ENCODE measurements around the gene CADPS2.

DNA sequence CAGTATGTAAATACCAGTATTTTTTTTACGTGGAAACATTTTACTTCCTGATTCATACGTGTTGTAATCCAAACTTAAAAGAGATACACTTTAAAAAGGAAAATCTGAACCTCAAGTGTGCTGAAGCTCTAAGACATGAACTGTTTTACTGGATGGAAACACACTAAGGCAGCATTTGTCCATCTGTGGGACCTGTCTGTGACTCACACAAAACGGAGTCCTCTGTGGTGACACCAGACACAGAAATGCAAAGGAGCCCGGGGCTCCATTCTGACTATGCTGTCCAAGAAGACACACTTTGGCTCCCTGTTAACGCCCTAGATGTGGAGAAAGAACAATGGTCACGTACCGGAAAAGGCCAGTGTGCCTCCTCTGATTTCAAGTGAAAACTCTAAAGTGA lies 211.2 kb downstream of the CADPS2 start:
- TF ChIP-seq, protein P1, sequence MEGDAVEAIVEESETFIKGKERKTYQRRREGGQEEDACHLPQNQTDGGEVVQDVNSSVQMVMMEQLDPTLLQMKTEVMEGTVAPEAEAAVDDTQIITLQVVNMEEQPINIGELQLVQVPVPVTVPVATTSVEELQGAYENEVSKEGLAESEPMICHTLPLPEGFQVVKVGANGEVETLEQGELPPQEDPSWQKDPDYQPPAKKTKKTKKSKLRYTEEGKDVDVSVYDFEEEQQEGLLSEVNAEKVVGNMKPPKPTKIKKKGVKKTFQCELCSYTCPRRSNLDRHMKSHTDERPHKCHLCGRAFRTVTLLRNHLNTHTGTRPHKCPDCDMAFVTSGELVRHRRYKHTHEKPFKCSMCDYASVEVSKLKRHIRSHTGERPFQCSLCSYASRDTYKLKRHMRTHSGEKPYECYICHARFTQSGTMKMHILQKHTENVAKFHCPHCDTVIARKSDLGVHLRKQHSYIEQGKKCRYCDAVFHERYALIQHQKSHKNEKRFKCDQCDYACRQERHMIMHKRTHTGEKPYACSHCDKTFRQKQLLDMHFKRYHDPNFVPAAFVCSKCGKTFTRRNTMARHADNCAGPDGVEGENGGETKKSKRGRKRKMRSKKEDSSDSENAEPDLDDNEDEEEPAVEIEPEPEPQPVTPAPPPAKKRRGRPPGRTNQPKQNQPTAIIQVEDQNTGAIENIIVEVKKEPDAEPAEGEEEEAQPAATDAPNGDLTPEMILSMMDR (IDR thresholded peaks at IDR 0.05) = no peak
- no peak for TF ChIP-seq POLR2A (IDR thresholded peaks at IDR 0.05)

All from body of pancreas (tissue), 4 donors.